ENCODE measurements around the gene TMEM161B. TPM values are rescaled to one million over a fixed set of nuclear protein-coding genes. Genes with fewer than 3 reads are reported as not detected.

Gene TMEM161B
- polyA plus RNA-seq, 1 donor from 2014 or later: 72.0 TPM

DNA sequence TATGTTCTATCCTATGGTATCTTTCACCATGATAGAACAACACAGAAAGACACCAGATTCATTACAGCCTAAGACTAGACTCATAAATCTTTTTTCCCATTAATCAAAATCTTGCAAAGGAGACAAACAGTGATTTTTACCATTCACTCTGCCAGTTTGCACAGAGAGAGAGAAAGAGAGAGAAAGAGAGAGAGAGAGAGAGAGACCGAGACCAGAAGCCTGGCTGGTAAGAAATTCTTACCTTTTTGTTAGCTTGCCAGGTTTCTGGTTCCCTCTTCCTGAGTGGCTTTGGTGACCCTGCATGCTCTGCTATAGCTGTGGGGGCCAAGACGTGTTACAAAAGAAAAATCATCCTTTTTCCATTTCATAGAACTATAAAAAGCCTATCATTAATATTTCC, 18.6 kb downstream of the TMEM161B start:
- no peaks in the 10 kb centered on the region for H3K9me3 ChIP-seq (ENCODE audit: low read length)
- H3K4me3 ChIP-seq (ENCODE audit: low read length): no peak overlapping the region
- H3K9ac ChIP-seq (ENCODE audit: low read length): no peak overlapping the region
- H3K79me2 ChIP-seq (replicated peaks; ENCODE audit: insufficient read depth, low read length): peaks cover 97% of the 10 kb centered on the region
- H4K20me1 ChIP-seq (ENCODE audit: insufficient read depth): no peaks in the 10 kb centered on the region
- H3F3A ChIP-seq (ENCODE audit: insufficient read depth, low read length, poor library complexity, severe bottlenecking): no peaks in the 10 kb centered on the region
- no peak for TF ChIP-seq SMC3 (conservative IDR thresholded peaks at IDR 0.05; ENCODE audit: poor library complexity)
- TF ChIP-seq REST (IDR thresholded peaks at IDR 0.05; ENCODE audit: borderline replicate concordance): no peak
- no peak overlapping the region for H3K27ac ChIP-seq (ENCODE audit: low read length)
- no peaks in the 10 kb centered on the region for H3K9me2 ChIP-seq (ENCODE audit: insufficient read depth, low read length)
- H3K27me3 ChIP-seq (ENCODE audit: insufficient read depth, low read depth, low read length): no peaks in the 10 kb centered on the region
- H3K4me2 ChIP-seq (ENCODE audit: low read length): no peak overlapping the region
- no peak overlapping the region for H2AFZ ChIP-seq (ENCODE audit: low read depth, low read length)
- no peaks in the 10 kb centered on the region for H3K36me3 ChIP-seq (ENCODE audit: insufficient read depth, low read length)

- Histone ChIP-seq H3K9ac (ENCODE audit: low read length) (no peak overlapping the region), H3K27me3 (ENCODE audit: insufficient read depth, low read depth, low read length) (no peaks in the 10 kb centered on the region), H3K36me3 (ENCODE audit: insufficient read depth, low read length) (no peaks in the 10 kb centered on the region), H3K27ac (ENCODE audit: low read length) (no peak overlapping the region), H3K9me2 (ENCODE audit: insufficient read depth, low read length) (no peaks in the 10 kb centered on the region), H3K79me2 (replicated peaks; ENCODE audit: insufficient read depth, low read length) (peaks cover 86% of the 10 kb centered on the region), H3K9me3 (ENCODE audit: low read length) (no peaks in the 10 kb centered on the region), H2AFZ (ENCODE audit: low read depth, low read length) (no peak overlapping the region), H3K4me3 (ENCODE audit: low read length) (no peak overlapping the region), H3K4me2 (ENCODE audit: low read length) (no peak overlapping the region), H3F3A (ENCODE audit: insufficient read depth, low read length, poor library complexity, severe bottlenecking) (no peaks in the 10 kb centered on the region), H4K20me1 (ENCODE audit: insufficient read depth) (no peaks in the 10 kb centered on the region)
- TF ChIP-seq POLR2AphosphoS5 (IDR thresholded peaks at IDR 0.05): no peak
Measured at GRCh38 chr5:88248743-88249540, 19.7 kb downstream of the TMEM161B start.

- no peaks in the 10 kb centered on the region for H3K9me3 ChIP-seq (ENCODE audit: low read length)
- no peak overlapping the region for H3K4me3 ChIP-seq (ENCODE audit: low read length)
- H3K9me2 ChIP-seq (ENCODE audit: insufficient read depth, low read length): no peaks in the 10 kb centered on the region
- H2AFZ ChIP-seq (ENCODE audit: low read depth, low read length): no peak overlapping the region
- no peak overlapping the region for H3K4me2 ChIP-seq (ENCODE audit: low read length)
- H3K9ac ChIP-seq (ENCODE audit: low read length): no peak overlapping the region
- no peaks in the 10 kb centered on the region for H4K20me1 ChIP-seq (ENCODE audit: insufficient read depth)
- TF ChIP-seq REST (IDR thresholded peaks at IDR 0.05; ENCODE audit: borderline replicate concordance) (no peak), MXI1 (conservative IDR thresholded peaks at IDR 0.05; ENCODE audit: poor library complexity, severe bottlenecking) (no peak), TAF1 (IDR thresholded peaks at IDR 0.05; ENCODE audit: low read depth) (no peak), RAD21 (conservative IDR thresholded peaks at IDR 0.05) (no peak), CTCF (IDR thresholded peaks at IDR 0.05; ENCODE audit: poor library complexity, severe bottlenecking) (no peak), SMC3 (conservative IDR thresholded peaks at IDR 0.05; ENCODE audit: poor library complexity) (no peak), POLR2AphosphoS5 (IDR thresholded peaks at IDR 0.05) (no peak), EZH2 (IDR thresholded peaks at IDR 0.05; ENCODE audit: borderline replicate concordance, insufficient read depth, low read length, poor library complexity, severe bottlenecking) (no peak), EP300 (conservative IDR thresholded peaks at IDR 0.05; ENCODE audit: poor library complexity, severe bottlenecking) (no peak)
- no peaks in the 10 kb centered on the region for H3F3A ChIP-seq (ENCODE audit: insufficient read depth, low read length, poor library complexity, severe bottlenecking)
- H3K36me3 ChIP-seq (ENCODE audit: insufficient read depth, low read length): no peaks in the 10 kb centered on the region
- no peak overlapping the region for H3K27ac ChIP-seq (ENCODE audit: low read length)
- H3K27me3 ChIP-seq (ENCODE audit: insufficient read depth, low read depth, low read length): no peaks in the 10 kb centered on the region
- peaks cover 78% of the 10 kb centered on the region for H3K79me2 ChIP-seq (replicated peaks; ENCODE audit: insufficient read depth, low read length)
Measured at GRCh38 chr5:88248094-88248493, 20.6 kb downstream of the TMEM161B start.

Measured in neural cell (in vitro differentiated cells).